OCI-LY3 (cell line): ENCODE data around the gene TMEM169.

Experiments
- H2AFZ ChIP-seq: fragments of 200-600, 300-600 bp; shearing (Covaris generic); 2 replicates; pipeline ENCODE4 v1.6.0; 2014; ENCODE audit warnings: antibody characterized with exemption, low read depth, low read length
- H3K27ac ChIP-seq: fragments of 200-600, 300-600 bp; sonication (generic); 2 replicates; pipeline ENCODE4 v1.5.1; 2014; ENCODE audit warnings: mild to moderate bottlenecking, low read length, moderate library complexity, mixed read lengths
- H3K27me3 ChIP-seq: fragments of 200-600, 300-600 bp; sonication (generic); 2 replicates; pipeline ENCODE4 v1.6.1; 2014; ENCODE audit warnings: low read depth, low read length, mixed read lengths
- H3K36me3 ChIP-seq: fragments of 200-600, 300-600 bp; sonication (generic); replicated peaks from 2 replicates; pipeline ENCODE3; 2014; ENCODE audit warnings: low read depth, low read length, mixed read lengths
- H3K4me1 ChIP-seq: fragments of 300-600, 200-600 bp; sonication (generic); 2 replicates; pipeline ENCODE4 v1.6.1; 2014; ENCODE audit warnings: low read length, mixed read lengths
- H3K4me2 ChIP-seq: fragments of 200-600, 300-600 bp; sonication (generic); 2 replicates; pipeline ENCODE4 v1.6.1; 2014; ENCODE audit warnings: low read length, mixed read lengths
- H3K4me3 ChIP-seq: fragments of 300-600, 200-600 bp; sonication (generic); 2 replicates; pipeline ENCODE4 v1.5.1; 2014; ENCODE audit warnings: antibody characterized with exemption, mild to moderate bottlenecking, low read length, moderate library complexity
- H3K79me2 ChIP-seq: fragments of 300-600, 200-600 bp; shearing (Covaris generic); 2 replicates; pipeline ENCODE4 v1.6.1; 2014; ENCODE audit warnings: mild to moderate bottlenecking, low read length, mixed read lengths
- H3K9ac ChIP-seq: fragments of 300-600, 200-600 bp; shearing (Covaris generic); 2 replicates; pipeline ENCODE4 v1.6.0; 2014; ENCODE audit warnings: mild to moderate bottlenecking, low read length, moderate library complexity
- H3K9me3 ChIP-seq: fragments of 200-600, 300-600 bp; shearing (Covaris generic); 2 replicates; pipeline ENCODE4 v1.6.1; 2014; ENCODE audit warnings: low read length, mixed read lengths; ENCODE audit not compliant: insufficient read depth
- H4K20me1 ChIP-seq: fragments of 200-600, 300-600 bp; sonication (generic); 2 replicates; pipeline ENCODE4 v1.6.1; 2016; ENCODE audit warnings: low read length, mixed read lengths; ENCODE audit not compliant: insufficient read depth
- EZH2phosphoT487 ChIP-seq: fragments of 200-600 bp; shearing (Covaris generic); IDR thresholded peaks from 2 replicates; pipeline ENCODE4 v1.6.1; 2018; ENCODE audit warnings: antibody characterized with exemption, mixed run types, low read depth
- TF ChIP-seq, protein P1 (sequence below): fragments of 200-600, 300-600 bp; sonication (generic); IDR thresholded peaks from 2 replicates; pipeline ENCODE4 v1.5.1; 2014; ENCODE audit warnings: antibody characterized with exemption, low read length, low read depth

The TMEM169 gene

DNA sequence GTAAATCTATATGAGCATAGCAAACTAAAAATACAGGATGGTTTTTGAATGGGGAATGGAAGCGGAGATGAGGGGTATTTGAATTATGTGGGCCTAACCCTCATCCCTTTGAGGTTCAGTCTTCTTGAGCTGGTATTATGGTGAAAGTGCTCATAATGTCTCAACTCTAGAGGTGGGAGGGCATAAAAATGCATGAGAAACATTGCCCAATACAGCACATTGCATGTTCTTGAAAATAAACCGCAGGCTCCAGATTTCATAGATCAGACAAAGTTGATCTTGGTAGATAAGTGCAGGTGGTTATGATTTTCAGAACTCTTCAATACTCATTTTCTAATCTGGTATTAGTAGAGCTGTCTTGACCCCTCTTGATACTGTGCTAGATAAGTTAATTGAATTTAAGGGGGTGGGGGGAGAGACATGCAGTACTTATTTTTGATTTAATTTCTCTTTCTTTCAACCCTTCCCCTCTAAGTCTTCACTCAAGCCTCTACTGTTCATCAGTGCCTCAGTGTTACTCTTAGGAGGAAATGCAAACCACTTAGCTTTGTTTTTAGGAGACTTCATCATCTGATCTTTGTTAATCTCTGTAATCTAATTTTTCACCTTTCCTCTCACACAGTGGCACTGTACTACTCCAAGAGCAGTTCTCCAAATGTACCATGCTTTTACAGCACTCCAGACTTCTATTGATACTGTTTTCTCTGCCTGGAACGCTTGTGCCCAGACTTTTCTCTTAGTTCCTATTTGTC is 49.6 kb downstream of the TMEM169 start:
- Histone ChIP-seq H3K79me2 (peaks cover 47% of the 10 kb centered on the region), H3K27me3 (no peaks in the 10 kb centered on the region), H4K20me1 (no peaks in the 10 kb centered on the region), H3K4me1 (no peaks in the 10 kb centered on the region), H3K36me3 (peaks cover 67% of the 10 kb centered on the region), H2AFZ (no peak overlapping the region), H3K9ac (no peak overlapping the region), H3K4me2 (no peak overlapping the region), H3K27ac (no peak overlapping the region), H3K9me3 (no peaks in the 10 kb centered on the region), H3K4me3 (no peak overlapping the region)
- TF ChIP-seq EZH2phosphoT487 = no peak
- TF ChIP-seq, protein P1, sequence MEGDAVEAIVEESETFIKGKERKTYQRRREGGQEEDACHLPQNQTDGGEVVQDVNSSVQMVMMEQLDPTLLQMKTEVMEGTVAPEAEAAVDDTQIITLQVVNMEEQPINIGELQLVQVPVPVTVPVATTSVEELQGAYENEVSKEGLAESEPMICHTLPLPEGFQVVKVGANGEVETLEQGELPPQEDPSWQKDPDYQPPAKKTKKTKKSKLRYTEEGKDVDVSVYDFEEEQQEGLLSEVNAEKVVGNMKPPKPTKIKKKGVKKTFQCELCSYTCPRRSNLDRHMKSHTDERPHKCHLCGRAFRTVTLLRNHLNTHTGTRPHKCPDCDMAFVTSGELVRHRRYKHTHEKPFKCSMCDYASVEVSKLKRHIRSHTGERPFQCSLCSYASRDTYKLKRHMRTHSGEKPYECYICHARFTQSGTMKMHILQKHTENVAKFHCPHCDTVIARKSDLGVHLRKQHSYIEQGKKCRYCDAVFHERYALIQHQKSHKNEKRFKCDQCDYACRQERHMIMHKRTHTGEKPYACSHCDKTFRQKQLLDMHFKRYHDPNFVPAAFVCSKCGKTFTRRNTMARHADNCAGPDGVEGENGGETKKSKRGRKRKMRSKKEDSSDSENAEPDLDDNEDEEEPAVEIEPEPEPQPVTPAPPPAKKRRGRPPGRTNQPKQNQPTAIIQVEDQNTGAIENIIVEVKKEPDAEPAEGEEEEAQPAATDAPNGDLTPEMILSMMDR = no peak

DNA sequence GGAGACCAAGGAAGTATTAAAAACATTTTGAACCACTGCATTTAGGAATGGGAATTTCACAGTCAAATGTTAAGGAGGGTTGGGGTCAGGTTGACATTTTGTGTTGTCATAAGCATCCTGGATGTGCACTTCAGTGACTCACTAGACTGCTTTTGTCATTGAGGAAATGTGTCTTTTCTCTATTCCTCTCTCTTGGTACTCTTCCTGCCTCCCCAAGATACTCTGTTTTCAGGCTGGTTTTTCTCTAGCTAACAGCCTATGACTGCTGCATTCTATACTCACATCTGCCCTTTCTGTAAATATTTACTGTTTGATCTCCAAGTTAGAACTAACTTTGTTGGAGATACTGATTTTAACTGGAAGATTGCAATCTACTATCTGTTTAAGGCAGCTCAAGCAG is 50.9 kb downstream of the TMEM169 start:
- Histone ChIP-seq H3K79me2 (peaks cover 46% of the 10 kb centered on the region), H3K4me1 (no peaks in the 10 kb centered on the region), H3K27me3 (no peaks in the 10 kb centered on the region), H3K9ac (no peak overlapping the region), H2AFZ (no peak overlapping the region), H3K9me3 (no peaks in the 10 kb centered on the region), H3K27ac (no peak overlapping the region), H3K4me2 (no peak overlapping the region), H3K4me3 (no peak overlapping the region), H3K36me3 (peaks cover 71% of the 10 kb centered on the region), H4K20me1 (no peaks in the 10 kb centered on the region)
- no peak for TF ChIP-seq EZH2phosphoT487
- TF ChIP-seq, protein P1 = no peak

DNA sequence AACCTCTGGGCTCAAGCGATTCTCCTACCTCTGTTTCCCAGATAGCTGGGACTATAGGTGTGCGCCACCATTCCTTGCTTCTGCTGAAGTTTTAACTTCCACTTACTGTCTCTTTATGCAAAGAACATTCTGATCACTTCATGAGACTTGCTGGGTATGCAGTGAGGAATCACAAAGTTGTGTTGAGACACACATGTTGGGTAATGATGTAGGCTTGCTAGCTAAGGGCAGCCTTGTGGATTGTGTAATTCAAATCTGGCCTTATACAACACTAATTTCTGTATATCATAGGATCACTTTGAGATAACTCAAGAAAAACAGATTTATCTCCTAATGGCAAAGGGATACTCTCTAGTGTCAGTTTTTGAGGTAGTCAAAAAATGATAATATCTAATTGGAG is 51.7 kb downstream of the TMEM169 start:
- Histone ChIP-seq H3K4me3 (no peak overlapping the region), H2AFZ (no peak overlapping the region), H3K4me2 (no peak overlapping the region), H3K9me3 (no peaks in the 10 kb centered on the region), H3K27ac (no peak overlapping the region), H3K27me3 (no peaks in the 10 kb centered on the region), H3K36me3 (peaks cover 72% of the 10 kb centered on the region), H3K9ac (no peak overlapping the region), H3K79me2 (peaks cover 43% of the 10 kb centered on the region), H4K20me1 (no peaks in the 10 kb centered on the region), H3K4me1 (no peaks in the 10 kb centered on the region)
- TF ChIP-seq, protein P1 = no peak
- TF ChIP-seq EZH2phosphoT487 = no peak

DNA sequence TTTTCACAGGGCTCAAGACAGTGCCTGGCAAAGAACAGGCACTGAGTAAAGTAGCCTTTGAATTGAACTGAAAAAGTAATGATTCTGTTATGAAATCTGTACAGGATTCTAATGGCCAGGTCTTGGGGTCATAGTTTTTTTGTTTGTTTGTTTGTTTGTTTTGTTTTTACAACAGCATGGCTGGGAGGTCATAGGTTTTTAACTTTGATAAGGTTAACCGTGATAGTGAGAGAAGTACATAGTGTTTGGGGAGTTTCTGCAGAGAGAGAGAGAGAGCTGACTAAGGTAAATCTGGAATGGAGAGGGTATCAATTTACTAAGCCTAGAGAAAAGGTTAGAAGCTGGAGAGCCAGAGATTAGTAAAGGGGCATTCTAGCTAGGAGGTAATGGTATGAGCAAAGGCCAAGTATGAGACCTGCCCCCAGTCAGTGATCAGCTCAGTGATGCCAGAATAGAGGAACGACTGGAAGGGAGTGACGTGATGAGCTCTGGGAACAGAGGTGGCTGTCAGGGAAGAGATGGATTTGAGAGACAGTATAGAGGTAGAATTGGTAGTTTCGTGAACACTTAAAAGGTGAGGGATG is 53.3 kb downstream of the TMEM169 start:
- H3K4me3 ChIP-seq = no peak overlapping the region
- H3K4me2 ChIP-seq = no peak overlapping the region
- H3K27me3 ChIP-seq = no peaks in the 10 kb centered on the region
- H3K4me1 ChIP-seq = no peaks in the 10 kb centered on the region
- no peak for TF ChIP-seq EZH2phosphoT487
- TF ChIP-seq, protein P1 = no peak
- no peak overlapping the region for H3K9ac ChIP-seq
- H2AFZ ChIP-seq = no peak overlapping the region
- peaks cover 40% of the 10 kb centered on the region for H3K79me2 ChIP-seq
- H3K9me3 ChIP-seq = no peaks in the 10 kb centered on the region
- no peak overlapping the region for H3K27ac ChIP-seq
- H3K36me3 ChIP-seq = peaks cover 73% of the 10 kb centered on the region
- no peaks in the 10 kb centered on the region for H4K20me1 ChIP-seq
